Colonic mucosa (tissue), 4 donors: ENCODE results near the gene CD80. TPM values are rescaled to one million over a fixed set of nuclear protein-coding genes. Genes with fewer than 3 reads are reported as not detected.
A peak's percentile ranks its signal among the peaks of the same experiment; 100 is the strongest.

Experiments used
- DNase-seq: peaks from one replicate; pipeline ENCODE4 v3.0.0-alpha.2; 2020
- H3K27ac ChIP-seq: fragments of 200-600 bp; one replicate; pipeline ENCODE4 v1.8.0; 2021
- H3K27me3 ChIP-seq: fragments of 200-600 bp; one replicate; pipeline ENCODE4 v1.8.0; 2021
- H3K36me3 ChIP-seq: fragments of 200-600 bp; one replicate; pipeline ENCODE4 v1.8.0; 2021
- H3K4me1 ChIP-seq: fragments of 200-600 bp; one replicate; pipeline ENCODE4 v1.8.0; 2021; ENCODE audit warnings: mild to moderate bottlenecking
- H3K4me3 ChIP-seq: fragments of 200-600 bp; one replicate; pipeline ENCODE4 v1.8.0; 2021
- H3K9ac ChIP-seq, 2 donors: one replicate each; pipeline ENCODE4 v1.7.0; 2013; ENCODE audit warnings: control low read depth in 2 of 2, low read depth in 2 of 2, low read length in 2 of 2
- H3K9me3 ChIP-seq: fragments of 200-600 bp; one replicate; pipeline ENCODE4 v1.8.0; 2021
- intact Hi-C: fragments of 100-400 bp; cut with DNase I; formaldehyde crosslinking; loops from one replicate; pipeline ENCODE4 v1.14.1; 2022
- total RNA-seq, 2 donors: library from RNA; stranded (reverse); fragmentation: NEBNext Ultra II Directional in 1 of 2; extraction: Animal tissue kit (Norgen Biotek cat#: 25700) in 1 of 2; gene quantifications; one replicate each; pipeline ENCODE4 v1.2.1, GENCODE V29; 2021
- TF ChIP-seq, protein P1 (sequence below): fragments of 200-600 bp; IDR thresholded peaks from one replicate; pipeline ENCODE4 v1.8.0; 2022; ENCODE audit warnings: antibody characterized with exemption, mild to moderate bottlenecking
- donor health status: healthy.
- donor health status: DM: no; HTN: no; CAD: no.
- donor health status: DM: no; HTN: no; CAD: no.

Gene CD80
- total RNA-seq, 2 donors from 2014 or later: 0.29 to 0.30 TPM

DNA sequence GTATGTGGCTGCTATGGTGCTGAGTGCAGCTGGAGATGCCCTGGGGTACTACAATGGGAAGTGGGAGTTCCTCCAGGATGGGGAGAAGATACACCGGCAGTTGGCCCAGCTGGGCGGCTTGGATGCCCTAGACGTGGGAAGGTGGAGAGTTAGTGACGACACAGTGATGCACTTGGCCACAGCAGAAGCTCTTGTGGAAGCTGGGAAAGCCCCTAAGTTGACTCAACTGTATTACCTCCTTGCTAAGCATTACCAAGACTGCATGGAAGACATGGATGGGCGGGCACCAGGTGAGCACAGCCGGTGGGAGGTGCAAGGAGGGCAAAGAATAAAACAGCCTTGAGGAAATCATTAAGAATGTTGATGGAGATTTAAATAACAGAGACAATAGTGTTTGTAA lies 22.8 kb upstream of the CD80 start:
- intact Hi-C loops: no loop called here
- H3K4me1 ChIP-seq: no peaks in the 10 kb centered on the region
- DNase-seq: no peak
- no peak overlapping the region for H3K27ac ChIP-seq
- TF ChIP-seq, protein P1, sequence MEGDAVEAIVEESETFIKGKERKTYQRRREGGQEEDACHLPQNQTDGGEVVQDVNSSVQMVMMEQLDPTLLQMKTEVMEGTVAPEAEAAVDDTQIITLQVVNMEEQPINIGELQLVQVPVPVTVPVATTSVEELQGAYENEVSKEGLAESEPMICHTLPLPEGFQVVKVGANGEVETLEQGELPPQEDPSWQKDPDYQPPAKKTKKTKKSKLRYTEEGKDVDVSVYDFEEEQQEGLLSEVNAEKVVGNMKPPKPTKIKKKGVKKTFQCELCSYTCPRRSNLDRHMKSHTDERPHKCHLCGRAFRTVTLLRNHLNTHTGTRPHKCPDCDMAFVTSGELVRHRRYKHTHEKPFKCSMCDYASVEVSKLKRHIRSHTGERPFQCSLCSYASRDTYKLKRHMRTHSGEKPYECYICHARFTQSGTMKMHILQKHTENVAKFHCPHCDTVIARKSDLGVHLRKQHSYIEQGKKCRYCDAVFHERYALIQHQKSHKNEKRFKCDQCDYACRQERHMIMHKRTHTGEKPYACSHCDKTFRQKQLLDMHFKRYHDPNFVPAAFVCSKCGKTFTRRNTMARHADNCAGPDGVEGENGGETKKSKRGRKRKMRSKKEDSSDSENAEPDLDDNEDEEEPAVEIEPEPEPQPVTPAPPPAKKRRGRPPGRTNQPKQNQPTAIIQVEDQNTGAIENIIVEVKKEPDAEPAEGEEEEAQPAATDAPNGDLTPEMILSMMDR: no peak
- H3K9ac ChIP-seq: no peak overlapping the region
- no peaks in the 10 kb centered on the region for H3K27me3 ChIP-seq
- no peak overlapping the region for H3K4me3 ChIP-seq
- no peaks in the 10 kb centered on the region for H3K9me3 ChIP-seq
- H3K36me3 ChIP-seq: no peaks in the 10 kb centered on the region

DNA sequence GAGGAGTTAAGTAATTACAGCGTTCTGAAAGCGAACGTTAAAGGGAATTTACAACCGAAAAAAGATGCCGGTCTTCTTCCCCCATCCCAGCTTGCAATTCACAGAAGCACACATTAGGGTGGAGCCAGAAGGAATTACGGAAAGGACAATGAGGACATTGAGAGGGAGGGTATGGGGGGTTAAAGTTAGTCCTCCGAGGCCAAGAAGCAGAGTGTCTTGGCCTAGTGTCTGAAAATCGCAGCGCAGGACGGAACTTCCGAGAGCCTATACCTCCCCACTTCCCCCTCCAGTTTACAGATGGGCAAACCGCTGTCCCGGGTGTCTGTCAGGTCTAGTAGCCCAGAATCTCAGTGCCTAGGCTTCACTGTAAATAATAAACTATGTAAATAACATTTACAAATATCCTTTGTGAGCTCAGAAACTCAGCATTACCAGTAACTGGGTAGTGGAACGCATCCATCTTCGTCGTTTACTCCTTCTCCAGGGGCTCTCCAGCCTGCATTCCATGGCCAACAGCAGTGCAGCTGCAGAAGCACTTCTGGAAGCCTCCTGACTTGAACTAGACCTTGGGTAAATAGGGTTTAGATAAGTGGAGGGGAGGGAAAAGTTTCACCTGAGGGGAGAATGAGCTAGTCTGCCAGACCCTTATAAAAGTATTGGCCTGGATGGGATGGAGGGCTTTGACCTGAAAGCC lies 20.8 kb upstream of the CD80 start:
- no peaks in the 10 kb centered on the region for H3K4me1 ChIP-seq

DNA sequence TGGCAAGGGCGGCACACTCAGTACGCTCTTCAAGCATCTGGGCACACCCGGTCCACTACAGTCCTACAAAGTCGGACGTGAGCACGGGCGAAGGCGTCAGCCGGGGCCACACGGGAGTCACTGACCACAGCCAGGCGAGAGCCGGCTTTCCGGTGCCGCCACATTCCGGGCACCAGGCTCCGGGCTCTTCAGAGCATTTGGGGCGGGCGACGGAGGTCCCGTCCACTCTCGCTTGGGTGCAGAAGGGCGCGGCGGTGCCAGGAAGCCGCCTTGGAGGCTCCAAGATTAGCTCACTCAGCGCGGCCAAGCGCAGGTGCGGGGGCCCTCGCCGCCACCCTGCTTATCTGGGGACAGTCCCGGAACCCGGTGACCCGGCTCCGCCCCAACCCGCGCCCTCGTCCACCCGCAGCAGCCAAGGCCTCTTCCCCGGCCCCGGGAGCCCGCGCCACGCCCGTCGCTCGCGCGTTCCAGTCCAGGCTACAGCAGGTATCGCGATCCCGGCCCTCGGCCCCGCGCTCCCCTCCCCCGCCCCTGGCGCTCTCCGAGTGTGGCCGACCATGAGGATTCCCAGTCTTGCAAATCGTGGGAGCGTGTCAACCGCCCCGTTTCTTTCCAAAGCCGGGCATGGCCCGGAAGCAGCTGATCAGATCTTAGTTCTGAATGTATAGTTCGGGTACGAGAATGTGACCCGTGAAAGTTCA lies 20.1 kb upstream of the CD80 start, which contains the start of gene ADPRH:
Gene ADPRH (plus strand): TSS at position 127 of the 701 bp plus-strand sequence. CDS start 2,678 bp downstream, outside the sequence.
- Histone ChIP-seq H3K4me3 (peak within 1 kb of the TSS; percentile 58), H3K27ac (peak within 1 kb of the TSS; percentile 78), H3K36me3 (no peaks in the 10 kb centered on the region), H3K9me3 (no peaks in the 10 kb centered on the region), H3K9ac (peak within 1 kb of the TSS; percentile 66 to 76), H3K4me1 (no peaks in the 10 kb centered on the region), H3K27me3 (no peaks in the 10 kb centered on the region)
- intact Hi-C loops: no loop called here
- TF ChIP-seq, protein P1: no peak
- peak; percentile 83 for DNase-seq

More for the DNA sequence above, 20.8 kb upstream of the CD80 start:
- peak overlapping the region; percentile 58 for H3K4me3 ChIP-seq
- H3K27me3 ChIP-seq: no peaks in the 10 kb centered on the region
- H3K9me3 ChIP-seq: no peaks in the 10 kb centered on the region
- H3K9ac ChIP-seq: peak overlapping the region; percentile 66 to 76
- peak; percentile 32 for DNase-seq
- no peaks in the 10 kb centered on the region for H3K36me3 ChIP-seq
- intact Hi-C loops: no loop called here
- H3K27ac ChIP-seq: peak overlapping the region; percentile 78
- TF ChIP-seq, protein P1: no peak

DNA sequence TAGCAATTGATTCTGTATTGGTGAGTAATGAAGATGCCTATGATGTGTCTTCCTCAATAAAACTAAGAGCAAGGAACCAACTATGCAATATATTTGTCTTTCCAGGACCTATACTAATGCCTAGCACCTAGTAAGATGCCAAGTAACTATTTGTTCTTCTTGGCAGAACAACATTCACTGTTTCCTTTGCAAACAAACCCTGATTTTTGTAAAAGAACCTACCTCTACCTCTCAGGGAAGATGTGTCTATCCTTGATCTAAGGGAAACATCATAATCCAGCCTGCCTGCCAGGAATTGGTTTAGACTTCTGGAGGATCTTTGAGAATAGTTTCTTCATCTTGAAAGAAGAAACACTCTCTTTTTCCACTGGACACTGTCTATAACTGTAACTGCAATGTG lies 16.1 kb upstream of the CD80 start:
- Histone ChIP-seq H3K4me1 (no peaks in the 10 kb centered on the region), H3K27ac (no peak overlapping the region), H3K9ac (no peak overlapping the region), H3K36me3 (no peaks in the 10 kb centered on the region), H3K9me3 (no peaks in the 10 kb centered on the region), H3K27me3 (no peaks in the 10 kb centered on the region), H3K4me3 (no peak overlapping the region)
- TF ChIP-seq, protein P1: no peak
- no peak for DNase-seq
- intact Hi-C loops: no loop called here

DNA sequence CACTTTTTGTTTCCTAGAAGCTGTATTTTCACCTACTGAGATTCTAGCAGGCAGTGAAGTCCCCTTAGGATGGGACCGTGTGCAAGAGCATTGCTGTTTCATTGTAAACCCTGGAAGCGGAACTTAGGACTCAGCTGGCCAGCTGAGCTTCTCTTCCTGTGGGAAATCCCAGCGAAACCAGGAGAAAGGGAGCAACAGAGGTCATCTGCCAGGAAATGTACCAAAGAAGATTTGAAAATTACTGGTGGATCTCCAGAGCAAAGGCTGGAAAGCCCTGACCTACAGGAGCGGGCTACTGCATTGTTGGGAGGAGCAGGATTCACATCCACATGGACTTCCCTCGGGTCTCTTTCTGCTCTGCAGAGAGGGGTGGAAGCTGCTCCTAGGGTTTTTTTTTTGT lies 12.3 kb upstream of the CD80 start:
- TF ChIP-seq, protein P1: no peak
- Histone ChIP-seq H3K27me3 (no peaks in the 10 kb centered on the region), H3K9me3 (no peaks in the 10 kb centered on the region), H3K27ac (no peak overlapping the region), H3K9ac (no peak overlapping the region), H3K4me1 (no peaks in the 10 kb centered on the region), H3K4me3 (no peak overlapping the region), H3K36me3 (no peaks in the 10 kb centered on the region)
- intact Hi-C loops: no loop called here
- DNase-seq: no peak
